HL-60 (cell line): Measurements from ENCODE around the gene MGST2.

Experiments
- DNase-seq, 2 experiments: peaks; one replicate each; pipeline ENCODE4 v3.0.0-alpha.2; 2010 to 2020; ENCODE audit warnings: low read depth in 1 of 2, low spot score in 1 of 2
- H3K27ac ChIP-seq: fragments of 250-450 bp; sonication (Bioruptor Pico); replicated peaks from 2 replicates; pipeline ENCODE4 v1.5.1; 2020; ENCODE audit warnings: mild to moderate bottlenecking, moderate library complexity
- H3K27me3 ChIP-seq: fragments of 250-450 bp; sonication (Bioruptor Pico); 2 replicates; pipeline ENCODE4 v1.5.1; 2021; ENCODE audit warnings: mild to moderate bottlenecking, moderate library complexity; ENCODE audit not compliant: insufficient read depth, poor library complexity, severe bottlenecking
- H3K4me3 ChIP-seq: replicated peaks from 2 replicates; pipeline ENCODE4 v1.5.1; 2011; ENCODE audit warnings: mild to moderate bottlenecking, control low read depth, low read length; ENCODE audit not compliant: insufficient read depth
- GABPA ChIP-seq: IDR thresholded peaks from 2 replicates; pipeline ENCODE4 v1.6.1; 2012; ENCODE audit warnings: low read depth
- POLR2AphosphoS5 ChIP-seq: IDR thresholded peaks from 2 replicates; pipeline ENCODE4 v1.6.1; 2012; ENCODE audit warnings: low read depth
- SPI1 ChIP-seq: IDR thresholded peaks from 2 replicates; pipeline ENCODE4 v1.6.1; 2012; ENCODE audit warnings: low read depth, mild to moderate bottlenecking, borderline replicate concordance
- TF ChIP-seq, protein P1 (sequence below): IDR thresholded peaks from 2 replicates; pipeline ENCODE4 v1.6.1; 2012; ENCODE audit warnings: low read depth; ENCODE audit not compliant: insufficient replicate concordance
- TF ChIP-seq, protein P2 (sequence below): IDR thresholded peaks from one replicate; pipeline ENCODE4 v1.5.1; 2011; ENCODE audit warnings: low read length, control low read depth, inconsistent platforms; ENCODE audit not compliant: insufficient read depth

The MGST2 gene

DNA sequence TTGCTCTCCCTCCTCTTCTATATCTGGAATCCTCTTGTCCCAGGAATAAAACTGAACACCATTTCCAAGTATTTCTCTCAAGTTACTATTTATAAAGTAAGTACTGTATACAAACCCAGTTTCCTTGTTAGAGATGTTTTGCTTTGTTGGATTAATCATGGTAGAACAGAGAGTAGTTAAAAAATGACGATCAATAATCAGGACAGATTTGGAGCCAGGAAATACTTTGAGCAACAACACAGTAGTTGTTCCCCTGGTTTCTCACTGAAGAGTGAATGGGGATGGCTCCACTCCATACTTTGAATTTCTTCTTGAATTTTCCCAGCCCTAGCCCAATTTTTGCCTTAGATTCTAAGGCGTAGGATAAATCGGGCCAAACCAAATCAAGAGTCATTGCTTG lies 21.4 kb downstream of the MGST2 start:
- H3K4me3 ChIP-seq, result no peak overlapping the region
- DNase-seq, result no peak
- H3K27ac ChIP-seq, result no peak overlapping the region
- H3K27me3 ChIP-seq, result no peaks in the 10 kb centered on the region
- TF ChIP-seq POLR2AphosphoS5 (no peak), GABPA (no peak), SPI1 (no peak)
- TF ChIP-seq, protein P1, sequence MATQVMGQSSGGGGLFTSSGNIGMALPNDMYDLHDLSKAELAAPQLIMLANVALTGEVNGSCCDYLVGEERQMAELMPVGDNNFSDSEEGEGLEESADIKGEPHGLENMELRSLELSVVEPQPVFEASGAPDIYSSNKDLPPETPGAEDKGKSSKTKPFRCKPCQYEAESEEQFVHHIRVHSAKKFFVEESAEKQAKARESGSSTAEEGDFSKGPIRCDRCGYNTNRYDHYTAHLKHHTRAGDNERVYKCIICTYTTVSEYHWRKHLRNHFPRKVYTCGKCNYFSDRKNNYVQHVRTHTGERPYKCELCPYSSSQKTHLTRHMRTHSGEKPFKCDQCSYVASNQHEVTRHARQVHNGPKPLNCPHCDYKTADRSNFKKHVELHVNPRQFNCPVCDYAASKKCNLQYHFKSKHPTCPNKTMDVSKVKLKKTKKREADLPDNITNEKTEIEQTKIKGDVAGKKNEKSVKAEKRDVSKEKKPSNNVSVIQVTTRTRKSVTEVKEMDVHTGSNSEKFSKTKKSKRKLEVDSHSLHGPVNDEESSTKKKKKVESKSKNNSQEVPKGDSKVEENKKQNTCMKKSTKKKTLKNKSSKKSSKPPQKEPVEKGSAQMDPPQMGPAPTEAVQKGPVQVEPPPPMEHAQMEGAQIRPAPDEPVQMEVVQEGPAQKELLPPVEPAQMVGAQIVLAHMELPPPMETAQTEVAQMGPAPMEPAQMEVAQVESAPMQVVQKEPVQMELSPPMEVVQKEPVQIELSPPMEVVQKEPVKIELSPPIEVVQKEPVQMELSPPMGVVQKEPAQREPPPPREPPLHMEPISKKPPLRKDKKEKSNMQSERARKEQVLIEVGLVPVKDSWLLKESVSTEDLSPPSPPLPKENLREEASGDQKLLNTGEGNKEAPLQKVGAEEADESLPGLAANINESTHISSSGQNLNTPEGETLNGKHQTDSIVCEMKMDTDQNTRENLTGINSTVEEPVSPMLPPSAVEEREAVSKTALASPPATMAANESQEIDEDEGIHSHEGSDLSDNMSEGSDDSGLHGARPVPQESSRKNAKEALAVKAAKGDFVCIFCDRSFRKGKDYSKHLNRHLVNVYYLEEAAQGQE, result no peak
- TF ChIP-seq, protein P2, sequence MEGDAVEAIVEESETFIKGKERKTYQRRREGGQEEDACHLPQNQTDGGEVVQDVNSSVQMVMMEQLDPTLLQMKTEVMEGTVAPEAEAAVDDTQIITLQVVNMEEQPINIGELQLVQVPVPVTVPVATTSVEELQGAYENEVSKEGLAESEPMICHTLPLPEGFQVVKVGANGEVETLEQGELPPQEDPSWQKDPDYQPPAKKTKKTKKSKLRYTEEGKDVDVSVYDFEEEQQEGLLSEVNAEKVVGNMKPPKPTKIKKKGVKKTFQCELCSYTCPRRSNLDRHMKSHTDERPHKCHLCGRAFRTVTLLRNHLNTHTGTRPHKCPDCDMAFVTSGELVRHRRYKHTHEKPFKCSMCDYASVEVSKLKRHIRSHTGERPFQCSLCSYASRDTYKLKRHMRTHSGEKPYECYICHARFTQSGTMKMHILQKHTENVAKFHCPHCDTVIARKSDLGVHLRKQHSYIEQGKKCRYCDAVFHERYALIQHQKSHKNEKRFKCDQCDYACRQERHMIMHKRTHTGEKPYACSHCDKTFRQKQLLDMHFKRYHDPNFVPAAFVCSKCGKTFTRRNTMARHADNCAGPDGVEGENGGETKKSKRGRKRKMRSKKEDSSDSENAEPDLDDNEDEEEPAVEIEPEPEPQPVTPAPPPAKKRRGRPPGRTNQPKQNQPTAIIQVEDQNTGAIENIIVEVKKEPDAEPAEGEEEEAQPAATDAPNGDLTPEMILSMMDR, result no peak

DNA sequence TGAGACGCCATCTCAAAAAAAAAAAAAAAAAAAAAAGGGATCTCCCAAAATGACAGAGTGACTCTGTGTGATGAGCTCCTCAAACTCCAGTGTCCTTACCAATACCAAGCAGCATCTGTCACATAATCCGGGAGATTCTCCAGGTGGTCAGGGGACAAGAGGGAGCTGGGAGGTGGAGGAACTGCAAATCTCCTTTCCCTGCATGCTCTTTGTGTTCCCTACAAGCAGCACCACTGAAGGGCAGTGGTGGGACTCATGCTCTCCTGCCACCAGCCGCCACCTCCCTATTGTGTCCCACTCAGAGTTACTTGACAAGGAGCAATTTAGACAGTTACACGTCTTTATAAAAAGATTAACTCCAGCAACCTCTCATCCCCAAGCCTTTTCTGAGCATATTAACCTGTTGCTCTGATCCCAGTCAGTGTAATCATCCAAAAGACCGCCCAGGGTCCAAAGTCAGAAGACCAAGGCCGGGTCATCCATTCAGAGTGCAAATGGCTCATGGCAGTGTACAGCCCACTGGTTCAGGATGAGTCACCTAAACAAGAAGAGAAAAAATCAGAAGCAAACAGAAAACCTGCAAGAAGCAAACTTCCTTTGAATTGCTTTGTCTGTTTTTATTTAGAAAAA lies 23.6 kb downstream of the MGST2 start:
- H3K4me3 ChIP-seq, result no peak overlapping the region
- TF ChIP-seq, protein P1, result no peak
- TF ChIP-seq GABPA (no peak), SPI1 (no peak), POLR2AphosphoS5 (no peak)
- TF ChIP-seq, protein P2, result no peak
- no peak overlapping the region for H3K27ac ChIP-seq
- H3K27me3 ChIP-seq, result no peaks in the 10 kb centered on the region
- DNase-seq, result no peak

DNA sequence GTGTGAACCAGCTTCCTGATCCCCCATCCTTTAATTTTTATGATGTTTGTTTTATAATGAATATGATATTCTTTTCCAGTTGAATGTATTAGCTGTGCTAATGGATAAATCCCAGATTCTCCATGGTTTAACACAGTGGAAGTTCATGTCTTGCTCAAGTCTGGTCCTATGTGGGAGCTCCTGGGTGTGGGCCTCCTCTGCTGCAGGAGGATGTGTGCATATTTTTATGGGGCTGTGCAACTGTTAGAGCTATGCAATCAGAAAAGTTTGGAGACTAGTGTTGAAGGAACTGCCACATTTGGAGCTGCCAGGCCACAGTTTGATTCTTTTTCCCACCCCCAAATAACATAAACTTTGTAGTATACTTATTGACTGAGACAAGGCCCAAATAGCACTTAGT lies 24.8 kb downstream of the MGST2 start:
- no peak for DNase-seq
- Histone ChIP-seq H3K27ac (no peak overlapping the region), H3K27me3 (no peaks in the 10 kb centered on the region), H3K4me3 (no peak overlapping the region)
- TF ChIP-seq, protein P2, result no peak
- TF ChIP-seq SPI1 (no peak), GABPA (no peak)
- TF ChIP-seq, protein P1, result no peak
